DMS153 treated with DMSO at 0.1 percent for 48 hours (cell line): Measurements from ENCODE around the gene TRAPPC3L.

Experiments
- DNase-seq: peaks from one replicate; lab custom pipeline; 2025; ENCODE audit not compliant: unreplicated experiment; lab: John Stamatoyannopoulos, UW

TRAPPC3L gene

GRCh38 chr6:116468293-116468692 is 77.2 kb downstream of the TRAPPC3L start:
- no peak for DNase-seq

DNA sequence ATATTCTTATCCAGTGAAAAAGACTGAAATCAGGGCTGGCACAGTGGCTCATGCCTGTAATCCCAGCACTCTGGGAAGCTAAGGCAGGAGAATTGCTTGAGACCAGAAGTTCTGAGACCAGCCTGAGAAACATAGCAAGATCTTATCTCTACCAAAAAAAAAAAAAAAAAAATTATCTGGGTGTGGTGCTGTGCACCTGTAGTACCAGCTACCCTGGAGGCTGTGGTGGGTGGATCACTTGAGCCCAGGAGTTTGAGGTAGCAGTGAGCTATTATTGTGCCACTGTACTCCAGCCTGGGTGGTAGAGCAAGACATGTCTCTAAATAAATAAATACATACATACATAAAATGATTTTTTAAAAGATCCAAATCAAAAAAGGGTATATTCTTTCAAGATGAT is 78.0 kb downstream of the TRAPPC3L start:
- DNase-seq: no peak

DNA sequence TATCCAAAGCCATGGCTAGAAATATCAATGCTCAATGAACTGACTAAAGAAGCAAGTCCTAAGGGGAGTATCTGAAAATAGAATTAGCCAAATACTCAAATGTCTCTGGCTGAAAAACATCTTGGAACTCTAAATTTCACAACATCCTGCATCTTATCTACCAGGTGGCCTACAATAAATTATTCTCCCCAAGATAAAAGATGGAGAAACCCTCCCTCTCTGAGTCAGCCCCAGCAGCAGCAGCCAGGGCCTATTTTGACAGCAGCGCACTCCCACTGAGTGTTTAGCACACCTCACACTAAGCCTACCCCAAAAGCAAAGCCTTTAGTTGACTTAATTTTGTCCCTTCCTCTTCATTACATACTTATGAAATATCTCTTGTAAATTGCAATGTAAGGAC is 78.4 kb downstream of the TRAPPC3L start:
- no peak for DNase-seq

GRCh38 chr6:116465246-116465645 is 80.2 kb downstream of the TRAPPC3L start:
- DNase-seq: no peak

DNA sequence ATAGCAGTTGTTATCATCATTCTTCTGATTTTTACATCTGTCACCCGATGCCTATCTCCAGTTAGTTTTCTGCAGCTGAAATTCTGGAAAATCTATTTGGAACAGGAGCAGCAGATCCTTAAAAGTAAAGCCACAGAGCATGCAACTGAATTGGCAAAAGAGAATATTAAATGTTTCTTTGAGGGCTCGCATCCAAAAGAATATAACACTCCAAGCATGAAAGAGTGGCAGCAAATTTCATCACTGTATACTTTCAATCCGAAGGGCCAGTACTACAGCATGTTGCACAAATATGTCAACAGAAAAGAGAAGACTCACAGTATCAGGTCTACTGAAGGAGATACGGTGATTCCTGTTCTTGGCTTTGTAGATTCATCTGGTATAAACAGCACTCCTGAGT is 82.2 kb downstream of the TRAPPC3L start:
- DNase-seq: no peak

- peak; percentile 21 for DNase-seq
Observed at GRCh38 chr6:116461932-116462885, 83.3 kb downstream of the TRAPPC3L start.

DNA sequence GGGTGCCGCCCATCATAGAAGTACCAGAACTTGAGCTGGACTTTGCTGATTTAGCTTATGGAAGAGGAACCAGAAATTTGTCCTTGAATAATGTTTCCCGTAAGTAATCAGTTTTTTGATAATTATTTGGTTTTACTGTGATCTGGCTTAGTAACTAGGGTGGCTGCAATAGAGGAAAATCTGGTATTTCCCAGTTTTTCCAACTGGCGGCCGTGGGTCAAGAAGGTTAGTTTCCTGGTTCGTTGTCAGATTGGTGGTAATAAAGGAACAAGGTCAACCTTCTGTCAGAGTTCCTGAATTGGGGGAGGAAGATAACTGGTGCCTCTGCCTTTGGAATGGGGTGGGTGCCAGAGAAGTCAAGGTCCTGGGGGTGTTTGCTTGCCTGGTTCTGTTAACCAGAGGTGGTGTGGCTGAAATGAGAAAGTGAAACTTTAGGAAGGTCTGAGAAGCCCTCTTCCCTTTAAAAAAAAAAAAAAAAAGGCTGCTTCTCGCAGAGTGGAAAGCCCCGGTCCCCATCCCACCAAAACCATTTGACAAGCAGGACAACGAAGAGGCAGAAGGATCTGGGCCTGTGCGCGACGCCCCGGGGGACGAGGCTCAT is 84.1 kb downstream of the TRAPPC3L start, which contains the start of gene CALHM6:
TSS of gene CALHM6 (plus strand) at position 45 of the 601 bp plus-strand sequence. CDS start at position 600, 555 bp downstream.
- DNase-seq: no peak

GRCh38 chr6:116459927-116460326 is 85.6 kb downstream of the TRAPPC3L start:
- DNase-seq: no peak

- DNase-seq: no peak
Observed at GRCh38 chr6:116458264-116458663, 87.2 kb downstream of the TRAPPC3L start.

GRCh38 chr6:116456927-116457326 is 88.6 kb downstream of the TRAPPC3L start:
- DNase-seq: no peak

- DNase-seq: no peak
Observed at GRCh38 chr6:116456106-116456505, 89.4 kb downstream of the TRAPPC3L start.

DNA sequence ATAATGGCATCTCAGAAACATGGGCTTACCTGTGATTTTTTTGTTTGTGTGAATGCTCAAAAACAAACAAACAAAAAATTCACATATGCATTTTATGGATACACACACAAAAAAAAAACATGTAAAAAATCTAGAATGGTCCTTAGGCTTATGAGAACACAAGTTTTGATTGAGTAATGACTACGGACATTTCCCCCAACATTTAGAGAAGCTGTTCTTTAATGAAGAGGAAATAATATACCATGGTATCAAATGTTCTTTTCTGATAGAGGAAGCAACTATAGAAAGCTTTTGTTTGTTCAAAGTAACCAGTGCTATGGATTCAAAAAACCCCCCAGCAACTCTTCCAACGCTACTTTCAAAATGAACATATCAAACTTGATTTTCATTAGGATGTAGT is 93.0 kb downstream of the TRAPPC3L start:
- no peak for DNase-seq

- no peak for DNase-seq
Observed at GRCh38 chr6:116451916-116452315, 93.6 kb downstream of the TRAPPC3L start.

DNA sequence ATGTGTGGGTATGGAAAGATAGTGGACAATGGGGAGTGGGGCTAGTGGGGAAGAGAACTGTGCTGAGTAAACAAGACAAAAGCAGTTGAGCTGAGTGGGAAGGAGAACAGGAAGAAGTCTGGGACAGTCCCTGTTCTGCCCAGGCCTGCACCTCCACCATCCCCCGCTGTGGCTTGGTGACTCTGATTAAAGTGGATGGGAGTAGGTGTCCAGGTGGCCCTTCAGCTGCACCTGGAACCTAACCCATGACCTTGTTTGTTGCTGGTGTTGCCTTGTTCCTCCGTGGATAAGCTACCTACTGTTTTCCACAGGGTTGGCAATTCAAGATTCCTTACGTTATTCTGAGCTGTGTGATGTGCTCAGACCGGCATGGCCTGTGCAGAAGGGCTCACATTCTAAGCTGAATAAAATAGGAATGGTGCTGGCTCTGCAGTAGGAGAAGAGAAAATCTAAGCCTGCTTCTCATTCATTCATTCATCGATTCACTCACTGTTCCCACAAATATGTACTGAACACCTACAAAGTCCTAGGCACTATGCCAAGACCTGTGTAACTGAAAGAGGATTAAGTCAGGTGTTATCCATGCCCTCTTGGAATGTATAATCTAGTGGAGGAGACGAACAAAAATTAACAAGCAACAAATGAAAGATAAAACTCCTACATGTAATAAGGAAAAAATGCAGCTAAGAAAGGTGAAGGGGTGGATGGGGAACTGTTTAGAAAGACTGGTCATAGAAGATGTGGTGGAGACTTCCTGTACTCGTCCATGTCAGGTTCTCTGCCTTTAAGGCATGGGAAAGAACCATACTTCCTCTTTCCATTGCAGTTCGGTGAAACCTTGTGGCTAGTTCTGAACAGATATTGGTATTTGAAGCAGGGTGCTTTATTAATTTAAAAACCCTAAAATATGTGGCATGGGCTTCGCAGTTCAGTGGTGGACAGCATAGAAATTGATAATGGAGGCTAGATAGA is 94.4 kb downstream of the TRAPPC3L start:
- DNase-seq: no peak

DNA sequence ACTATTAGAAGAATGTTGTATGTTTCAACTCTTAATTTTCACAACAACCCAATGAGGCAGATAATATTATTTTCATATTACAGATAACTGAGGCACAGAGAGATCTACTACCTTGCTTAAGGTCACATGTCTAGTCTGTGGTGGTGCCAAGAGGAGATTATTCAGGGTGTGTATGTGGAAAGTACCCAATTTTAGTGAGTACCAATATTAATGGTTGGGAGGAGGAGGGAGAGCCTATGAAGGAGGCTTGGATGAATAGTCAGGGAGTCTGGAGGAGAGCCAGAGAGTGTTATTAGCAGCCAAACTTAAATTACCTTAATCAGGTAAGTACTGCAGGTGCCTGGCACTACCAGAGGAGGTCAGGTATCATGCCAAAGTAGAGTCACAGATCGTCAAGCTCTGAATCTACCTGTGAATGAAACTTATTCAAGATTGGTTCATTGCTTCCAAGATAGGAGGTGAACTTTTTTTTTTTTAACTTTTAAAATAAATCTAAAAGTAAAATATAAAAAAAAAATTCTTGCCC is 95.2 kb downstream of the TRAPPC3L start:
- no peak for DNase-seq

DNA sequence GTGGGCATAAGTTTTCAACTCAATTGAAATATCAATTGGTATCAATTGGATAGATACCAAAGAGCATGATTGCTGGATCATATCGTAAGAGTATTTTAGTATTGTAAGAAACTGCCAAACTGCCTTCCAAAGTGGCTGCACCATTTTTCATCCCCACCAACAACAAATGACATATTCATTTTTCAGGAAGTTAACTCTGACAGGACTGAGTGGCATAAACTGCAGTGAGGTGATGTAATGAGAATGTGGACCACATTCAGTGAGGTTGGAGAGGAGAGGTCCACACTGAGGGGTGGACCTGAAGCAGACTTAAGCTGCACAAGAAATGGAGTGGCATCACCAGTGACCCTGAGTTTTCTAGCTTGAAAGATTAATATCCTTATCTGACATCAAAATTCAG is 95.9 kb downstream of the TRAPPC3L start:
- no peak for DNase-seq

GRCh38 chr6:116447496-116448011 is 97.9 kb downstream of the TRAPPC3L start:
- DNase-seq: no peak

DNA sequence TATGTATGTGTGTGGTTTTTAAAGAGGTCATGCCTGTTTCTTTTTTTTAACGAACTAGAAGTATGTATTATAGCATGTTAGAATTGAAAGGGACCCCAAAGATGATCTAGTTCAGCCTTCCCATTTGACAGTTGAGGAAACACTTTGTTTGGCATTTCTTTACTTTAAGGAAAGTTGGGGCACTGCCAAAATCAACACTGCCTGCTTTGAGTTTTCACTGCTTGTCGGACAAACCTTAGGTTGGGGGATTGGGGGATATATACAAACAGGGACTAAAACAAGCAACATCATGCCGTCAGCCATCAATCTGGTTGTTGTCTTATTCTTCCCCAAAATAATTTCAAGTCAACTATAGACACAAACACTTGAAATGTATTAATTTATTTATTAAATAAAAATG is 98.4 kb downstream of the TRAPPC3L start:
- DNase-seq: no peak

GRCh38 chr6:116446399-116446798 is 99.1 kb downstream of the TRAPPC3L start:
- no peak for DNase-seq

GRCh38 chr6:116445102-116445501 is 100.4 kb downstream of the TRAPPC3L start:
- DNase-seq: no peak
